Kidney (tissue), 14 donors: ENCODE data around the gene PPIF. TPM values are rescaled to one million over a fixed set of nuclear protein-coding genes. Genes with fewer than 3 reads are reported as not detected.

Source experiments
- DNase-seq, 5 donors: peaks; one replicate each; pipeline ENCODE4 v3.0.0-alpha.2; 2013 to 2020
- FAIRE-seq: peaks from 2 replicates; lab custom pipeline; 2012; peaks lifted over from hg19 to GRCh38; lab: Jason Lieb, UNC
- H3K27ac ChIP-seq, 2 donors: one replicate each; pipeline ENCODE4 v1.7.0; 2013; ENCODE audit warnings: low read depth in 2 of 2, low read length in 2 of 2, inconsistent platforms in 1 of 2
- H3K27me3 ChIP-seq: one replicate; pipeline ENCODE4 v1.7.1; 2013; ENCODE audit warnings: low read length, inconsistent platforms; ENCODE audit not compliant: control insufficient read depth, insufficient read depth
- H3K36me3 ChIP-seq, 3 donors: one replicate each; pipeline versions ENCODE4 v1.7.0 to v1.7.1; 2013; ENCODE audit warnings: low read length in 3 of 3, control low read depth in 1 of 3, inconsistent platforms in 1 of 3; ENCODE audit not compliant: insufficient read depth in 3 of 3, control insufficient read depth in 2 of 3
- H3K4me1 ChIP-seq, 3 donors: one replicate each; pipeline versions ENCODE4 v1.7.0 to v1.7.1; 2013; ENCODE audit warnings: low read length in 3 of 3, inconsistent platforms in 1 of 3, low read depth in 1 of 3; ENCODE audit not compliant: control insufficient read depth in 2 of 3, insufficient read depth in 2 of 3
- H3K4me3 ChIP-seq, 3 donors: one replicate each; pipeline versions ENCODE4 v1.7.0 to v1.8.1; 2013; ENCODE audit warnings: low read length in 3 of 3, control low read depth in 1 of 3, inconsistent platforms in 1 of 3
- H3K9ac ChIP-seq, 3 donors: one replicate each; pipeline versions ENCODE4 v1.7.0 to v1.7.1; 2013; ENCODE audit warnings: low read length in 3 of 3, control low read depth in 1 of 3, inconsistent platforms in 1 of 3
- H3K9me3 ChIP-seq, 3 donors: one replicate each; pipeline versions ENCODE4 v1.7.0 to v1.7.1; 2013; ENCODE audit warnings: low read length in 3 of 3, control low read depth in 1 of 3, inconsistent platforms in 1 of 3; ENCODE audit not compliant: control insufficient read depth in 2 of 3, insufficient read depth in 1 of 3
- CTCF ChIP-seq: IDR thresholded peaks from 3 replicates; pipeline ENCODE4 v1.5.1; 2012; ENCODE audit warnings: mild to moderate bottlenecking, moderate library complexity, borderline replicate concordance; ENCODE audit not compliant: insufficient read depth; ENCODE audit errors: extremely low read depth
- intact Hi-C: fragments of 100-400 bp; cut with DNase I; formaldehyde crosslinking; loops from one replicate; pipeline ENCODE4 v1.11.1; 2022
- polyA plus RNA-seq: library from polyadenylated mRNA; stranded (reverse); fragments of 350-450 nt; fragmentation: Illumina TruSeq; extraction: RNeasy Lipid Tissue Mini Kit (QIAGEN cat#74804); gene quantifications from one replicate; pipeline ENCODE4 v1.2.3, GENCODE V29; 2014; ENCODE audit warnings: low read depth, low replicate concordance; ENCODE audit not compliant: insufficient read depth
- total RNA-seq: library from RNA; stranded (reverse); fragmentation: NEBNext Ultra II Directional; extraction: Animal tissue kit (Norgen Biotek cat#: 25700); gene quantifications from one replicate; pipeline ENCODE4 v1.2.1, GENCODE V29; 2021
- donor health status: control.
- donor health status: control.
- donor health status: control.
- donor health status: control.
- donor health status: control.
- donor health status: DM: yes; HTN: yes; CAD: no.
- donor health status: Normal renal cell carcinoma (clear cell type).

Gene PPIF
- total and polyA plus RNA-seq, 2 donors from 2014 or later, result 36.7 to 120 TPM

- Histone ChIP-seq H3K27ac (no peak overlapping the region), H3K27me3 (no peaks in the 10 kb centered on the region), H3K9me3 (no peaks in the 10 kb centered on the region), H3K4me1 (peaks cover 2 to 59% (median 25%) of the 10 kb centered on the region in 3 donors), H3K4me3 (no peak overlapping the region), H3K9ac (no peak overlapping the region), H3K36me3 (no peaks in the 10 kb centered on the region)
- intact Hi-C loops, result no loop called here
- FAIRE-seq (no peak), DNase-seq (peak in 2 of 5 donors; percentile 41 to 51)
- no peak for TF ChIP-seq CTCF
Observed at GRCh38 chr10:79404690-79405131, 57.4 kb downstream of the PPIF start.

Other genes starting within 250 kb of the PPIF start
- gene ZCCHC24, start 98.2 kb downstream of the PPIF start, total RNA-seq, result 21.3 TPM
- gene ZCCHC24, start 98.2 kb downstream of the PPIF start, polyA plus RNA-seq, result 8.4 TPM
- 0.54 TPM for gene EIF5AL1, start 165.1 kb downstream of the PPIF start, total RNA-seq
- gene EIF5AL1, start 165.1 kb downstream of the PPIF start, polyA plus RNA-seq, result 1.4 TPM
- gene SFTPA2, start 212.9 kb downstream of the PPIF start, total RNA-seq, result 0.13 TPM
- not detected for gene SFTPA2, start 212.9 kb downstream of the PPIF start, polyA plus RNA-seq